T-helper 2 cell (primary cell): ENCODE data around the gene FLVCR2.
"Not testable (repeated sequence)": the region's sequence is repeated elsewhere in the genome, so short reads cannot be mapped to it uniquely, and the experiment has no call there.

Source experiments
- DNase-seq, 5 experiments: peaks; one replicate each; pipeline versions ENCODE4 v3.0.0 to v3.0.0-alpha.2; 2012 to 2022

FLVCR2 gene

GRCh38 chr14:75662966-75663365 lies 84.5 kb downstream of the FLVCR2 start:
- DNase-seq, result no peak

GRCh38 chr14:75667099-75667765 lies 88.8 kb downstream of the FLVCR2 start:
- no peak for DNase-seq

- no peak for DNase-seq
These were observed 94.3 kb downstream of the FLVCR2 start for GRCh38 chr14:75672605-75673192.

- peak in 1 of 5 experiments; percentile 54 for DNase-seq
These were observed 95.1 kb downstream of the FLVCR2 start for GRCh38 chr14:75673345-75674035.

GRCh38 chr14:75675265-75675960 lies 97.0 kb downstream of the FLVCR2 start:
- DNase-seq, result no peak

- no peak for DNase-seq
These were observed 107.5 kb downstream of the FLVCR2 start for GRCh38 chr14:75685910-75686309.

GRCh38 chr14:75689012-75689411 lies 110.6 kb downstream of the FLVCR2 start:
- no peak for DNase-seq

GRCh38 chr14:75690010-75690409 lies 111.6 kb downstream of the FLVCR2 start:
- DNase-seq, result no peak

GRCh38 chr14:75695025-75695424 lies 116.6 kb downstream of the FLVCR2 start:
- DNase-seq, result not testable (repeated sequence)

GRCh38 chr14:75697386-75697785 lies 119.0 kb downstream of the FLVCR2 start:
- no peak for DNase-seq
